HEK293 (cell line): ENCODE data around the gene SKI.

Experiments used
- SCRT2 ChIP-seq: fragments of 450-650 bp; formaldehyde crosslinking; IDR thresholded peaks from 2 replicates; pipeline ENCODE4 v1.5.1; 2016; ENCODE audit warnings: missing biosample characterization, missing genetic modification characterization
- SP2 ChIP-seq: fragments of 450-650 bp; formaldehyde crosslinking; IDR thresholded peaks from 2 replicates; pipeline ENCODE4 v1.5.1; 2016; ENCODE audit warnings: missing biosample characterization, missing genetic modification characterization
- TCF7L2 ChIP-seq: IDR thresholded peaks from 2 replicates; pipeline ENCODE4 v1.6.1; 2011; ENCODE audit warnings: low read depth, mild to moderate bottlenecking, inconsistent platforms, low read length, moderate library complexity, borderline replicate concordance
- ZBTB7A ChIP-seq: fragments of 450-650 bp; formaldehyde crosslinking; IDR thresholded peaks from 2 replicates; pipeline ENCODE4 v1.5.1; 2016; ENCODE audit warnings: low read depth, missing biosample characterization, missing genetic modification characterization
- ZNF10 ChIP-seq: fragments of 450-650 bp; formaldehyde crosslinking; IDR thresholded peaks from 2 replicates; pipeline ENCODE4 v1.5.1; 2017; ENCODE audit warnings: missing biosample characterization, missing genetic modification characterization
- ZNF239 ChIP-seq: fragments of 450-650 bp; formaldehyde crosslinking; IDR thresholded peaks from 2 replicates; pipeline ENCODE4 v1.5.1; 2016; ENCODE audit warnings: missing biosample characterization, missing genetic modification characterization
- ZNF266 ChIP-seq: fragments of 450-650 bp; formaldehyde crosslinking; IDR thresholded peaks from 2 replicates; pipeline ENCODE4 v1.5.1; 2016; ENCODE audit warnings: missing biosample characterization, missing genetic modification characterization, low read depth
- ZNF549 ChIP-seq: fragments of 450-650 bp; IDR thresholded peaks from 2 replicates; pipeline ENCODE4 v1.5.1; 2018; ENCODE audit warnings: missing biosample characterization, missing genetic modification characterization, mild to moderate bottlenecking, inconsistent platforms, moderate library complexity
- ZNF555 ChIP-seq: fragments of 450-650 bp; formaldehyde crosslinking; conservative IDR thresholded peaks from 2 replicates; pipeline ENCODE4 v1.5.1; 2017; ENCODE audit warnings: missing biosample characterization, mild to moderate bottlenecking, missing genetic modification characterization, inconsistent platforms
- ZNF658 ChIP-seq: fragments of 450-650 bp; formaldehyde crosslinking; IDR thresholded peaks from 2 replicates; pipeline ENCODE4; 2016; ENCODE audit warnings: missing biosample characterization, missing genetic modification characterization
- TF ChIP-seq, protein P1 (sequence below): fragments of 450-650 bp; formaldehyde crosslinking; IDR thresholded peaks from 2 replicates; pipeline ENCODE4 v1.5.1; 2016; ENCODE audit warnings: missing biosample characterization, missing genetic modification characterization
- TF ChIP-seq, protein P2 (sequence below): fragments of 450-650 bp; IDR thresholded peaks from 2 replicates; pipeline ENCODE4 v1.5.1; 2018; ENCODE audit warnings: missing biosample characterization, missing genetic modification characterization
- TF ChIP-seq, protein P3 (sequence below): fragments of 450-650 bp; formaldehyde crosslinking; IDR thresholded peaks from 2 replicates; pipeline ENCODE4 v1.5.1; 2016; ENCODE audit warnings: missing biosample characterization, missing genetic modification characterization, borderline replicate concordance

DNA sequence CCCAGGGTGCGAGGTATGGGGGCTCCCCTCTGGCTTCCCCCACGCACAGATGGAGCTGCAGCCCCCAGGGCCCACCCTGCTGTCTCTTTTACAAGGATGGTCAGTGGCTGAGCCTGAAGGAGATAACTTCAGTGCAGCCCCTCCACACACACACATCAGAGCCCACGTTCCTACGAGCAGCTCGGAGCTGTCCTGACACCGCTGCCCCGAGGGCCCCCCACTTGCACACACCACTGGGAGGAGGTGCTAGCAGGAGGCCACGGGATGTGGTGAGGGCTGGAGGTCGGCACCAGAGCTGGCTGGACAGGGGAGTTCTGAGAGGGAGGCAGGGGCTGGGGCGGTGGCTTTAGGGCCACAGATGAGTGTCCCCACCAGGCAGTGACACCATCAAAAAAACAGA lies 109.4 kb downstream of the SKI start:
- TF ChIP-seq, protein P1, sequence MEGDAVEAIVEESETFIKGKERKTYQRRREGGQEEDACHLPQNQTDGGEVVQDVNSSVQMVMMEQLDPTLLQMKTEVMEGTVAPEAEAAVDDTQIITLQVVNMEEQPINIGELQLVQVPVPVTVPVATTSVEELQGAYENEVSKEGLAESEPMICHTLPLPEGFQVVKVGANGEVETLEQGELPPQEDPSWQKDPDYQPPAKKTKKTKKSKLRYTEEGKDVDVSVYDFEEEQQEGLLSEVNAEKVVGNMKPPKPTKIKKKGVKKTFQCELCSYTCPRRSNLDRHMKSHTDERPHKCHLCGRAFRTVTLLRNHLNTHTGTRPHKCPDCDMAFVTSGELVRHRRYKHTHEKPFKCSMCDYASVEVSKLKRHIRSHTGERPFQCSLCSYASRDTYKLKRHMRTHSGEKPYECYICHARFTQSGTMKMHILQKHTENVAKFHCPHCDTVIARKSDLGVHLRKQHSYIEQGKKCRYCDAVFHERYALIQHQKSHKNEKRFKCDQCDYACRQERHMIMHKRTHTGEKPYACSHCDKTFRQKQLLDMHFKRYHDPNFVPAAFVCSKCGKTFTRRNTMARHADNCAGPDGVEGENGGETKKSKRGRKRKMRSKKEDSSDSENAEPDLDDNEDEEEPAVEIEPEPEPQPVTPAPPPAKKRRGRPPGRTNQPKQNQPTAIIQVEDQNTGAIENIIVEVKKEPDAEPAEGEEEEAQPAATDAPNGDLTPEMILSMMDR: no peak
- no peak for TF ChIP-seq ZNF549 (tag by site-specific recombination)
- TF ChIP-seq TCF7L2: no peak
- TF ChIP-seq ZNF266: no peak
- TF ChIP-seq ZNF10 (tag by site-specific recombination): no peak
- no peak for TF ChIP-seq ZNF658 (tag by site-specific recombination)
- TF ChIP-seq SCRT2 (tag by site-specific recombination): no peak
- no peak for TF ChIP-seq ZBTB7A (tag by site-specific recombination)
- TF ChIP-seq, protein P2, sequence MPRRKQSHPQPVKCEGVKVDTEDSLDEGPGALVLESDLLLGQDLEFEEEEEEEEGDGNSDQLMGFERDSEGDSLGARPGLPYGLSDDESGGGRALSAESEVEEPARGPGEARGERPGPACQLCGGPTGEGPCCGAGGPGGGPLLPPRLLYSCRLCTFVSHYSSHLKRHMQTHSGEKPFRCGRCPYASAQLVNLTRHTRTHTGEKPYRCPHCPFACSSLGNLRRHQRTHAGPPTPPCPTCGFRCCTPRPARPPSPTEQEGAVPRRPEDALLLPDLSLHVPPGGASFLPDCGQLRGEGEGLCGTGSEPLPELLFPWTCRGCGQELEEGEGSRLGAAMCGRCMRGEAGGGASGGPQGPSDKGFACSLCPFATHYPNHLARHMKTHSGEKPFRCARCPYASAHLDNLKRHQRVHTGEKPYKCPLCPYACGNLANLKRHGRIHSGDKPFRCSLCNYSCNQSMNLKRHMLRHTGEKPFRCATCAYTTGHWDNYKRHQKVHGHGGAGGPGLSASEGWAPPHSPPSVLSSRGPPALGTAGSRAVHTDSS (tag by site-specific recombination): no peak
- TF ChIP-seq SP2 (tag by site-specific recombination): no peak
- no peak for TF ChIP-seq ZNF555 (tag by site-specific recombination)
- TF ChIP-seq ZNF239: no peak
- TF ChIP-seq, protein P3, sequence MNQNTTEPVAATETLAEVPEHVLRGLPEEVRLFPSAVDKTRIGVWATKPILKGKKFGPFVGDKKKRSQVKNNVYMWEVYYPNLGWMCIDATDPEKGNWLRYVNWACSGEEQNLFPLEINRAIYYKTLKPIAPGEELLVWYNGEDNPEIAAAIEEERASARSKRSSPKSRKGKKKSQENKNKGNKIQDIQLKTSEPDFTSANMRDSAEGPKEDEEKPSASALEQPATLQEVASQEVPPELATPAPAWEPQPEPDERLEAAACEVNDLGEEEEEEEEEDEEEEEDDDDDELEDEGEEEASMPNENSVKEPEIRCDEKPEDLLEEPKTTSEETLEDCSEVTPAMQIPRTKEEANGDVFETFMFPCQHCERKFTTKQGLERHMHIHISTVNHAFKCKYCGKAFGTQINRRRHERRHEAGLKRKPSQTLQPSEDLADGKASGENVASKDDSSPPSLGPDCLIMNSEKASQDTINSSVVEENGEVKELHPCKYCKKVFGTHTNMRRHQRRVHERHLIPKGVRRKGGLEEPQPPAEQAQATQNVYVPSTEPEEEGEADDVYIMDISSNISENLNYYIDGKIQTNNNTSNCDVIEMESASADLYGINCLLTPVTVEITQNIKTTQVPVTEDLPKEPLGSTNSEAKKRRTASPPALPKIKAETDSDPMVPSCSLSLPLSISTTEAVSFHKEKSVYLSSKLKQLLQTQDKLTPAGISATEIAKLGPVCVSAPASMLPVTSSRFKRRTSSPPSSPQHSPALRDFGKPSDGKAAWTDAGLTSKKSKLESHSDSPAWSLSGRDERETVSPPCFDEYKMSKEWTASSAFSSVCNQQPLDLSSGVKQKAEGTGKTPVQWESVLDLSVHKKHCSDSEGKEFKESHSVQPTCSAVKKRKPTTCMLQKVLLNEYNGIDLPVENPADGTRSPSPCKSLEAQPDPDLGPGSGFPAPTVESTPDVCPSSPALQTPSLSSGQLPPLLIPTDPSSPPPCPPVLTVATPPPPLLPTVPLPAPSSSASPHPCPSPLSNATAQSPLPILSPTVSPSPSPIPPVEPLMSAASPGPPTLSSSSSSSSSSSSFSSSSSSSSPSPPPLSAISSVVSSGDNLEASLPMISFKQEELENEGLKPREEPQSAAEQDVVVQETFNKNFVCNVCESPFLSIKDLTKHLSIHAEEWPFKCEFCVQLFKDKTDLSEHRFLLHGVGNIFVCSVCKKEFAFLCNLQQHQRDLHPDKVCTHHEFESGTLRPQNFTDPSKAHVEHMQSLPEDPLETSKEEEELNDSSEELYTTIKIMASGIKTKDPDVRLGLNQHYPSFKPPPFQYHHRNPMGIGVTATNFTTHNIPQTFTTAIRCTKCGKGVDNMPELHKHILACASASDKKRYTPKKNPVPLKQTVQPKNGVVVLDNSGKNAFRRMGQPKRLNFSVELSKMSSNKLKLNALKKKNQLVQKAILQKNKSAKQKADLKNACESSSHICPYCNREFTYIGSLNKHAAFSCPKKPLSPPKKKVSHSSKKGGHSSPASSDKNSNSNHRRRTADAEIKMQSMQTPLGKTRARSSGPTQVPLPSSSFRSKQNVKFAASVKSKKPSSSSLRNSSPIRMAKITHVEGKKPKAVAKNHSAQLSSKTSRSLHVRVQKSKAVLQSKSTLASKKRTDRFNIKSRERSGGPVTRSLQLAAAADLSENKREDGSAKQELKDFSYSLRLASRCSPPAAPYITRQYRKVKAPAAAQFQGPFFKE (tag by site-specific recombination): no peak
